Panc1 (cell line): Measurements from ENCODE around the gene DAND5. TPM values are rescaled to one million over a fixed set of nuclear protein-coding genes. Genes with fewer than 3 reads are reported as not detected.

Source experiments
- ATAC-seq: fragments of 200-7000 bp; cut with Tn5 transposase; 2 replicates; pipeline ENCODE4 v1.9.1; 2020; ENCODE audit warnings: mild to moderate bottlenecking, moderate library complexity
- BruUV-seq: library from RNA; stranded (reverse); fragments of 400-500 nt; replicated peaks from 2 replicates; lab custom pipeline; 2021; lab: Mats Ljungman, UMichigan
- CTCF ChIA-PET: fragments of 300-600 bp; sonication (Branson Sonifier 250); formaldehyde crosslinking; loops from one replicate; lab custom pipeline; 2022; ENCODE audit warnings: antibody characterized with exemption; lab: Charles Lee
- POLR2A ChIA-PET: fragments of 300-600 bp; sonication (Branson Sonifier 250); formaldehyde crosslinking; loops from one replicate; lab custom pipeline; 2022; ENCODE audit warnings: antibody characterized with exemption; lab: Charles Lee
- DNase-seq: peaks from one replicate; pipeline ENCODE4 v3.0.0-alpha.2; 2010; ENCODE audit warnings: low read depth, low spot score
- H3K27ac ChIP-seq: 2 replicates; pipeline ENCODE4 v1.5.1; 2011; ENCODE audit warnings: mild to moderate bottlenecking, low read length, inconsistent platforms
- H3K27me3 ChIP-seq: fragments of 200-500 bp; sonication (Bioruptor generic); 2 replicates; pipeline ENCODE4 v1.6.0; 2014; ENCODE audit warnings: low read length, inconsistent platforms; ENCODE audit not compliant: control insufficient read depth, insufficient read depth
- H3K36me3 ChIP-seq: fragments of 200-500 bp; sonication (Bioruptor generic); 2 replicates; pipeline ENCODE4 v1.5.1; 2014; ENCODE audit warnings: inconsistent platforms, mild to moderate bottlenecking, low read length, moderate library complexity; ENCODE audit not compliant: control insufficient read depth, insufficient read depth
- H3K4me1 ChIP-seq: 2 replicates; pipeline ENCODE4 v1.5.1; 2011; ENCODE audit warnings: inconsistent platforms, mild to moderate bottlenecking, low read length, moderate library complexity; ENCODE audit not compliant: control insufficient read depth, insufficient read depth
- H3K4me3 ChIP-seq, 2 experiments: 2 replicates each; pipeline ENCODE4 v1.5.1; 2011 to 2012; ENCODE audit warnings: low read depth in 2 of 2, low read length in 2 of 2, mild to moderate bottlenecking in 2 of 2, inconsistent platforms in 1 of 2, moderate library complexity in 1 of 2
- H3K9me3 ChIP-seq: fragments of 200-500 bp; sonication (Bioruptor generic); 2 replicates; pipeline ENCODE4 v1.5.1; 2014; ENCODE audit warnings: low read depth, mild to moderate bottlenecking, inconsistent platforms, low read length, moderate library complexity; ENCODE audit not compliant: control insufficient read depth, insufficient read depth
- CTCF ChIP-seq: fragments of 450-650 bp; IDR thresholded peaks from 2 replicates; pipeline ENCODE4 v1.5.1; 2017; ENCODE audit warnings: mild to moderate bottlenecking
- POLR2AphosphoS5 ChIP-seq: IDR thresholded peaks from 2 replicates; pipeline ENCODE4 v1.6.1; 2012; ENCODE audit warnings: mild to moderate bottlenecking, low read depth, low read length, moderate library complexity
- REST ChIP-seq, 2 experiments: IDR thresholded peaks; 2 replicates each; pipeline ENCODE4 v1.6.1; 2011 to 2012; ENCODE audit warnings: low read depth in 2 of 2, control low read depth in 1 of 2, low read length in 1 of 2, mild to moderate bottlenecking in 1 of 2, moderate library complexity in 1 of 2; ENCODE audit not compliant: insufficient read depth in 1 of 2
- SIN3A ChIP-seq: IDR thresholded peaks from 2 replicates; pipeline ENCODE4 v1.6.1; 2012; ENCODE audit warnings: low read depth, mild to moderate bottlenecking, low read length, moderate library complexity, borderline replicate concordance; ENCODE audit not compliant: insufficient read depth
- TCF7L2 ChIP-seq: IDR thresholded peaks from 2 replicates; pipeline ENCODE4 v1.6.1; 2011; ENCODE audit warnings: mild to moderate bottlenecking, low read depth, low read length, inconsistent platforms
- in situ Hi-C: cut with HindIII; loops from 2 replicates; pipeline ENCODE4 v1.10.0; 2016; ENCODE audit warnings: low sequenced_read_pairs, low pct_unique_long_range_greater_than_20kb
- intact Hi-C: fragments of 100-400 bp; cut with micrococcal nuclease; formaldehyde crosslinking; loops from one replicate; pipeline ENCODE4 v1.10.0; 2022; ENCODE audit not compliant: unreplicated experiment
- total RNA-seq: library from RNA; stranded (reverse); gene quantifications from one replicate; pipeline ENCODE4 v1.2.1, GENCODE V29; 2021; ENCODE audit not compliant: unreplicated experiment

The DAND5 gene
- total RNA-seq, 1 experiment from 2014 or later, result 0.54 TPM

GRCh38 chr19:12930002-12930645 is 39.3 kb upstream of the DAND5 start:
- in situ Hi-C loops (no loop called here), intact Hi-C loops (no loop called here)
- POLR2A ChIA-PET, result interaction anchor here (0.5 kb wide), 1 partner anchor 68 kb away, joined by 6 read pairs; no protein-coding TSS in a partner anchor
- Histone ChIP-seq H3K4me1 (peaks cover 3% of the 10 kb centered on the region; the same call in 1 of the 2 replicates), H3K4me3 (no peak overlapping the region), H3K27me3 (no peaks in the 10 kb centered on the region), H3K9me3 (no peaks in the 10 kb centered on the region), H3K36me3 (peaks cover 11% of the 10 kb centered on the region), H3K27ac (no peak overlapping the region)
- no TSS peak for BruUV-seq
- TF ChIP-seq REST (IDR thresholded peaks at IDR 0.05; ENCODE audit: insufficient read depth in 1 of 2, low read depth in 2 of 2, low read length in 1 of 2), result no peak
- no peak for TF ChIP-seq TCF7L2
- no peak for TF ChIP-seq POLR2AphosphoS5
- TF ChIP-seq SIN3A, result no peak
- TF ChIP-seq CTCF, result no peak
- CTCF ChIA-PET, result no interaction called here
- ATAC-seq, result no peak
- DNase-seq, result no peak

DNA sequence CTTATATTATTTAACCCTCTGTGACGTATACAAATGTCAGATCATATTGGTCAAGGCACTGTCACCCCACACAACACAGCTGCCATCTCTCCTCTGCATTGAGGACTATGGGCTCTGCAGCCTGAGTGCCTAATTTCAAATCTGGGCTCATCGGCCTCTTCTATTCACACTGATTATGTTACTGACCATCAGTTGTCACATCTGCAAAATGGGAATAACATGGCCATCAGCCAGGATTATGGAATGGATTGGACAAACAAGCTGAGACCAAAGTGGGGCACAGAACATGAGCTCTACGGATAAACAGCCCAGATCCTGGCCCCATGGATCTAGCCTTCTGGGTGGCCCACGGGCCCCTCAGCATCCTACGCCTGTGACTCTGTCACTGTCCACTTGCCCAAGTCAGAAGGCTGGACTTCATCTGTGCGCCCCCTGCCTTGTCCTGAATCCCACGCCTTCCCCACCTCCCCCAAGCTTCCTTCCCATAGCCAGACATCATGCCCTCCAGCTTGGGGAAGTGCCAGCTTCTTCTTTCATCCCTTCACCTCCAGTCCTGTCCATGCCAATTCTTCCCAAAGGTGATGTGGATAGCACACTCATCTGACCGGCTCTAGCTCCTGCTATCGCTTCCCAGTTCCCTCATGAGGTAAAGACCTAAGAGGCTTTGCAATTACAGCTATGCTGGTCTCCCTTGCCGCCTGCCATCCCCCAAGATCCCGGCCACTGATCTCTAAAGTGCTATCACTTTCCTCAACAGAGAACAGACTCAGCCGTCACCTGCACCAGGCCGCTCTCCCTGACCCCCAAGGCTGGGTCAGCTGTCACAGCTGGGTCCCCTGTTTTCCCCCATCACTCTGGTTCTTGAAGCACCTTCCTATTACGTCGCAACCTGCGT is 36.7 kb upstream of the DAND5 start:
- DNase-seq (no peak), ATAC-seq (no peak)
- CTCF ChIA-PET, result no interaction called here
- peak overlapping the region; percentile 93 for H3K27ac ChIP-seq
- TF ChIP-seq POLR2AphosphoS5 (no peak), CTCF (no peak), REST (IDR thresholded peaks at IDR 0.05; ENCODE audit: insufficient read depth in 1 of 2, low read depth in 2 of 2, low read length in 1 of 2) (no peak), TCF7L2 (no peak), SIN3A (no peak)
- peaks cover 10% of the 10 kb centered on the region for H3K4me1 ChIP-seq
- no peaks in the 10 kb centered on the region for H3K9me3 ChIP-seq
- no peaks in the 10 kb centered on the region for H3K27me3 ChIP-seq
- peaks cover 11% of the 10 kb centered on the region for H3K36me3 ChIP-seq
- POLR2A ChIA-PET, result no interaction called here
- H3K4me3 ChIP-seq, result peak overlapping the region; percentile 91 to 94
- intact Hi-C loops, result no loop called here
- no TSS peak for BruUV-seq
- in situ Hi-C loops, result no loop called here
